Fibroblast of gingiva (primary cell): ENCODE results near the gene BANK1.

ENCODE experiments used
- DNase-seq: peaks from one replicate; pipeline ENCODE4 v3.0.0-alpha.2; 2011; ENCODE audit warnings: low read depth

Gene BANK1

GRCh38 chr4:101813604-101814003 lies 23.1 kb downstream of the BANK1 start:
- no peak for DNase-seq

DNA sequence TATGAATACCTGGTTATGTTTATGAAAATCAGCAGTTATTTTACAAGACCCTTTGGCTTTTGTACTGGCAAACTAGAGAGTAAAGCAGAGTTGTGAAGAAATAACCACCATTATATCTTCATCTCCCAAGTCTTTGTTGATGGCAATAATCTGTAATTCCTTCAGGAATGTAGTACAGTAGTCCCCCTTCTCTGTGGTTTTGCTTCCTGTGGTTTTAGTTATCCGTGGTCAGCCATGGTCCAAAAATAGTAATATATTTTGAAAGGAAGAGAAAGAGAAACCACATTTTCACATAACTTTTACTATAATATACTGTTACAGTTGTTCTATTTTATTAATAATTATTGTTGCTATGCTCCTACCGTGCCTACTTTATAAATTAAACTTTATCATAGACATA lies 27.8 kb downstream of the BANK1 start:
- peak; percentile 39 for DNase-seq

GRCh38 chr4:101823864-101824263 lies 33.3 kb downstream of the BANK1 start:
- no peak for DNase-seq

- peak; percentile 12 for DNase-seq
These were observed 34.0 kb downstream of the BANK1 start for GRCh38 chr4:101824500-101824899.

- DNase-seq, result no peak
These were observed 35.4 kb downstream of the BANK1 start for GRCh38 chr4:101825953-101826352.

DNA sequence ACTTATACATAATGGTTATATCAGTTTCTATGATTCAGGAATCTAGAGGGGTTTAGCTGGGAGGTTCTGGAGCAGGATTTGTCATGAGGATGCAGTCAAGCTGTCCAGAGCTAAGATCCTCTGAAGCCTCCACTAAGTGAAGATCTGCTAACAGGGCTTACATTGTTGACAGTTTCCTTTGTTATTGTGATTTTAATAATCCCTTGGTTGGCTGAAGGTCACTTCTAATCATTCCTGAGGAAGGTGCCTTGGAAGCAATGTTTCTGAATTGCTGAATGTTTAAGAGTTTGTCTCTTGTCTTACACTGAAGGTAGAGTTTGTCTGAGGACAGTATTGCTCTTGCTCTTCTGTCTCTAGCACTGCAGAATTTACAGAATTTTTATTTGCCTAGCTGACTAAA lies 41.3 kb downstream of the BANK1 start:
- no peak for DNase-seq

DNA sequence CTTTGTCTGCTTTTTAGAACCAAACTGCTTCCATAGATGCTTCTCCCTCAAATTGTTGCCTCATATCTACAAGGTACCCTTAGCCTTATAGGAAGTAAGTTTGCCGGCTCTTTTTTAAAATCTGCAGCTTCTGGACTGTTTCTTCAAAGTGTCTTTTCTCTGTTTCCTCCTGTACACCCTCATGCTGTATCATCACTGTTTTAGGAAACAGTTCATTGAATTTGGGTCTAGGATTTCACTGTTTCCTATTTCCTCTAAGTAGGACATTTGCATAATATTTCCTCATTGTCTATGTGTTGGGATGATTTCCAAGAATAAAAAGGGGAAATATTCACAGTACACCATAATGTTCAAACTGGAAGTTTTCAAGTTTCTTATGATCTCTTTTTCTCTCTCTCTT lies 43.0 kb downstream of the BANK1 start:
- no peak for DNase-seq

GRCh38 chr4:101835121-101835904 lies 44.8 kb downstream of the BANK1 start:
- peak; percentile 68 for DNase-seq

DNA sequence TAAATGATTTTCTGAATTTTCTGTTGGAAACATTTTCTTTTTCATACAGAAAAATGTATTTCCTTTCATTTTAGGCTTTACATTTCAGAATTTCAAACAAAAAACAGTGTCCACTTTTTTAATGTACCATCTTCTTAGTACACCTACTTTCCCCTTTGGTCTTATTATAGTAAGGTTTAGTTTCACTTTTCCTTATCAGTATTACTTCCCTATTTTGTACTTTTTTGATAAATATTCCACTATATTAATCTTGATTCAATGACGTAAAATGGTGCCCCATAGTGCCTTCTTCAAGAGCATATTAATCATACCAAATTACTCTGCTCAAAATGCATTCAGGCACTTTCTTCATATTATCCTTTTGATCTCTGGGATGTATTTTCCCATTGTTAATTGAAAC lies 52.5 kb downstream of the BANK1 start:
- no peak for DNase-seq

- DNase-seq, result no peak
These were observed 56.0 kb downstream of the BANK1 start for GRCh38 chr4:101846550-101846949.

GRCh38 chr4:101850698-101851097 lies 60.2 kb downstream of the BANK1 start:
- no peak for DNase-seq

GRCh38 chr4:101851672-101852071 lies 61.1 kb downstream of the BANK1 start:
- DNase-seq, result no peak

- DNase-seq, result no peak
These were observed 62.5 kb downstream of the BANK1 start for GRCh38 chr4:101853028-101853427.

DNA sequence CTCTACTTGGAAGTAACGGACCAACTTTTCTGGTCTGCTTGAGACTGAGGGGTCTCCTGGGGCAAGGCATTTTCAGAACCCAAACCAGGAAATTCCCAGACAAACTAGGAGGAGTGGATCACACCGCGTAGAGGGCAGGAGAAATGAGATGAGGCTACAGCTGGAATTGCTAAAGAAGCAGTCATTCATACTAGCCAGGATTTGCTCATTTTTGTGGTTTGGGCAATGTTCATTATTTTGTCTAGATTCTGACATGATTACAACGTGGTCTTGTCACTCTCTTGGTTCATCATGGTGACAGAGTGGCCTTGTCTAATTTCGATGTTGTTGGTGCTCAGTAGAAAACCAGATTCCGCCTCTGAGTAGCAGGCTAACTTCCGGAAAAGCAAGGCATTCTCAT lies 63.2 kb downstream of the BANK1 start:
- peak; percentile 39 for DNase-seq

DNA sequence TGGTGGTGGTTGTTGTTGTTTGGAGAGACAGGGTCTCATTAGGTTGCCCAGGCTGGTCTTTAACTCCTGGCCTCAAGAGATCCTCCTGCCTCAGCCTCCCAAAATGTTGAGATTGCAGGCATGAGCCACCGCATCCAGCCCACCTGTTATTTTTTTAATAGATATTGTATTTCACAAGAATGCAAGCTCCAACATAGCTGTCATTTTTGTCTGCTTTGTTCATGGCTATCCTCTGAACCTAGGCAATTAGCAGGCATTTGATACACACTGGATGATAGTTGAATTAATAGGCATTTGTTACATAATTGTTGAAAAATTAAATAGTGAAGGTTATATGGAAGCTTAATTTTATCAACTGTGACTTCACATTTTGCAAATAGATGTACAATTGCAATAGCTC lies 64.7 kb downstream of the BANK1 start:
- no peak for DNase-seq

- DNase-seq, result no peak
These were observed 65.6 kb downstream of the BANK1 start for GRCh38 chr4:101856149-101856548.

DNA sequence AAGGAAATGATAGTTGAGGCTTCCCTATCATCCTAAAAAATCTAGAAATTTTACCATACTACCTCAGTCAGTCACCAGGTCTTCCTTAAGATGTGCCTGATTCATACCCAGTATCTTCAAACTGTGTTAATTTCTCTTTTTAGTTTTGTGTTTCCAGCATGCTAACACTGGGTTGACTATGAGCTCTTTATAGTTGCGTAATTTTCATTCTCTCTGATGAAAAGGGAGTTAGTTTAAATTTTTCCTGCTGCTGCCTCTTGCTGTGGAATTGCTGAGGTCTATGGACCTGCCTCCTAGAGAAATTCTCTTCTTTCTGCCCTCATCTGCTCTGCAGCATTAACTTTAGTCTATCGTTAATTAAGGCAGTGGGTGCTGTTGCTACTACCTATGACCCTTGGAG lies 66.6 kb downstream of the BANK1 start:
- DNase-seq, result no peak

GRCh38 chr4:101858641-101859040 lies 68.1 kb downstream of the BANK1 start:
- DNase-seq, result no peak

DNA sequence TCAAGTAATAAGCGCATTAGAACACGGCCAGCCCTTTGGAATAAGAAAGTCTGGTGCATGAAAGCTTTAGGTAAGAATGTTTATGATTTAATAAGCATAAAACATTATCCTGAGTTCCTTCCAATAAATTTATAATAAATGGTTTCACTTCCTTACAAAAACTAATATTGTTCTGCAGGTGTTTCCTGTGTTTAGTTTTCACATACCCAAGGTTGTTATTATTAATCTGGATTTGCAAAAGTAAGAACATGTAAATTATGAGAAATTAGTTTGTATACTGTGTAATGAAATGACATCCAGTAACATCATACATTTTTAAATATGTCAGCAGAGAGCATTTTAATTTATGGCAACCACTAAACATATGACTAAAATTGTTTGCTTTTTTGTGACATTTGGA lies 72.1 kb downstream of the BANK1 start:
- DNase-seq, result no peak

DNA sequence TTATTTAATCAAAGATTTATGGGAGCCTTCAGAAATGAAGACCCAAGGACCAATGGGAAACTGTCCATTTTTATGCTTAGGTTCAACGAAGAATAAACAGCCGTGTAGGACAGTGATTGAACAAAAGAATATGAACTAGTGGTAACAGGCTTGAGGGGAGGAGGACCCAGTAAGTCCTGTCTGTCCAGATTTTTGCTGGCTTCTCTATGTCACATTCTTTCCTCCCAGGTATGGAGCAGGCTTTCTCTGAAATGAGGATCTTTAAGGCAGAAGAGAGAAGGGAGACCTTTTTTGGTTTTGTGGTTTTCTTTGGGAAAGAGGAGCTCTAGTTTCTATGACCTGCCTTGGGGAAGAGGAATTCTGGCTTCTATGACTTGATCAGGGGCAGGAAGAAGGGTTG lies 74.1 kb downstream of the BANK1 start:
- DNase-seq, result no peak

DNA sequence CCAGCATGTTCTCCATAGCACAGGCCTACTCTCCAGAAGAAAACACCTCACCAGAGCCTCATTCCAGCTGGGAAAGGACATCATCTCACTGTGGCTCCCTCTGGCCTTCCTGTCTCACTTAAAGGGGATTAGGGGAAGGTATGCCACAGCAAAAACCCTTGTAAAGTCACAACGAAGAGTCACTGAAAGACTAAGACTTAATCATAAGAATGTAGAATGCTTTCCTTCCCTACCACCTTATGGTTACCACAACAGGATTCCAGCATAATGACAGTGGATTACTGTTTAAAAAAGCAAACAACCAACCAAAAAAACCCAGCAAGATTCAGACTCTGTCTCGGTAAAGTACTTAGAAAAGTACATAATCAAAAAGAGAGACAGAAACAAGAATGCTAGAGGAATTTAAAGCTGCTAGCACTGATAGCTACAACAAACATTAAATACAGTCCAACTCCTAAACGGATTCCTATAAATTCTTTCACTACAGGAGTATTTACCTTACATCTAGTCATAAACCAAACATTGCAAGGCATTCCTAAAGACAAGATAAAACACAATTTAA lies 75.1 kb downstream of the BANK1 start:
- peak; percentile 5 for DNase-seq

- DNase-seq, result no peak
These were observed 80.3 kb downstream of the BANK1 start for GRCh38 chr4:101870874-101871273.

DNA sequence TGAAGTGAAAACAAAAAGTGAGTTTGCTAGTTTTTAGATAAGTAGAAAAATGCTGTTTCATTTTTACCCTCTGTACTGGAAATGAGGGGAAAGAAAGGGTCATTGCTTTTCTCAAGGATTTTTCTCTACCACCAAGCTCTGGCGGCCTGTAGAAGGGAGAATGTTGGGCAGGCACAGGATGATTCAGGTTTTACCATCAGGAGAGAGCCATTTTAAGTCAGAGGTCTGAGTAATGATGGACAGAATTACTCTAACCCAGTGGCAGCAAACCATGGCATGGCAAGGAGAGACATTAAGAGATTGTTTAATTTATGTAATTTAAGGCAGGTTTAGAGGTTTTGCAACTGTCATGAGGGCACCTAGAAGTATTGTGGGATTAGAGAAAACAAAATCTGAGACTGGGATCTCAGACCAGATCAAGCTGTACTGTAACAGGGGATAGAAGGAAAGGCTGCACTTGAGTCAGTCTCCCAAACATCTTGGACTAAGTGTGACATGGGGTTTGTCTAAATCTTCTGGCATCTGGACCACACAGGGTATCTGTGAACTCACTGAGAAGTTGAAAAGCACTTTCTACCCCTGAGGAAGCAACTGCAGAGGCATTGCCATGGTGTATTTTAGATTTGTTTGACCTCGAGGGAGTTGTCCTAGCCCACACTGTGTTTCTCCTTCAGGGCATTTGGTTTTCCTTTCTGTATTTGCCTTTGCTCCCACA lies 81.6 kb downstream of the BANK1 start:
- DNase-seq, result no peak
